ENCODE results near the gene EFCAB6.

Gene EFCAB6

GRCh38 chr22:43819421-43819921 is 7.4 kb upstream of the EFCAB6 start:
- TF ChIP-seq NFIC (IDR thresholded peaks at IDR 0.05) (no peak), CEBPB (IDR thresholded peaks at IDR 0.05) (no peak), CREB1 (IDR thresholded peaks at IDR 0.05; ENCODE audit: low read depth) (no peak), TAF1 (IDR thresholded peaks at IDR 0.05; ENCODE audit: low read depth) (no peak), TCF12 (IDR thresholded peaks at IDR 0.05; ENCODE audit: low read depth) (no peak), ZBTB7A (IDR thresholded peaks at IDR 0.05; ENCODE audit: low read depth) (no peak), USF1 (IDR thresholded peaks at IDR 0.05) (no peak), TEAD4 (IDR thresholded peaks at IDR 0.05) (no peak), RAD21 (IDR thresholded peaks at IDR 0.05; ENCODE audit: low read depth) (no peak), YY1 (IDR thresholded peaks at IDR 0.05; ENCODE audit: low read depth) (no peak), FOXM1 (IDR thresholded peaks at IDR 0.05; ENCODE audit: borderline replicate concordance, low read depth) (no peak), EP300 (IDR thresholded peaks at IDR 0.05; ENCODE audit: borderline replicate concordance) (no peak), EGR1 (IDR thresholded peaks at IDR 0.05) (no peak)
- TF ChIP-seq, protein P1, sequence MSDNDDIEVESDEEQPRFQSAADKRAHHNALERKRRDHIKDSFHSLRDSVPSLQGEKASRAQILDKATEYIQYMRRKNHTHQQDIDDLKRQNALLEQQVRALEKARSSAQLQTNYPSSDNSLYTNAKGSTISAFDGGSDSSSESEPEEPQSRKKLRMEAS (IDR thresholded peaks at IDR 0.05) = no peak
- TF ChIP-seq, protein P2, sequence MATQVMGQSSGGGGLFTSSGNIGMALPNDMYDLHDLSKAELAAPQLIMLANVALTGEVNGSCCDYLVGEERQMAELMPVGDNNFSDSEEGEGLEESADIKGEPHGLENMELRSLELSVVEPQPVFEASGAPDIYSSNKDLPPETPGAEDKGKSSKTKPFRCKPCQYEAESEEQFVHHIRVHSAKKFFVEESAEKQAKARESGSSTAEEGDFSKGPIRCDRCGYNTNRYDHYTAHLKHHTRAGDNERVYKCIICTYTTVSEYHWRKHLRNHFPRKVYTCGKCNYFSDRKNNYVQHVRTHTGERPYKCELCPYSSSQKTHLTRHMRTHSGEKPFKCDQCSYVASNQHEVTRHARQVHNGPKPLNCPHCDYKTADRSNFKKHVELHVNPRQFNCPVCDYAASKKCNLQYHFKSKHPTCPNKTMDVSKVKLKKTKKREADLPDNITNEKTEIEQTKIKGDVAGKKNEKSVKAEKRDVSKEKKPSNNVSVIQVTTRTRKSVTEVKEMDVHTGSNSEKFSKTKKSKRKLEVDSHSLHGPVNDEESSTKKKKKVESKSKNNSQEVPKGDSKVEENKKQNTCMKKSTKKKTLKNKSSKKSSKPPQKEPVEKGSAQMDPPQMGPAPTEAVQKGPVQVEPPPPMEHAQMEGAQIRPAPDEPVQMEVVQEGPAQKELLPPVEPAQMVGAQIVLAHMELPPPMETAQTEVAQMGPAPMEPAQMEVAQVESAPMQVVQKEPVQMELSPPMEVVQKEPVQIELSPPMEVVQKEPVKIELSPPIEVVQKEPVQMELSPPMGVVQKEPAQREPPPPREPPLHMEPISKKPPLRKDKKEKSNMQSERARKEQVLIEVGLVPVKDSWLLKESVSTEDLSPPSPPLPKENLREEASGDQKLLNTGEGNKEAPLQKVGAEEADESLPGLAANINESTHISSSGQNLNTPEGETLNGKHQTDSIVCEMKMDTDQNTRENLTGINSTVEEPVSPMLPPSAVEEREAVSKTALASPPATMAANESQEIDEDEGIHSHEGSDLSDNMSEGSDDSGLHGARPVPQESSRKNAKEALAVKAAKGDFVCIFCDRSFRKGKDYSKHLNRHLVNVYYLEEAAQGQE (IDR thresholded peaks at IDR 0.05; ENCODE audit: low read depth) = no peak

DNA sequence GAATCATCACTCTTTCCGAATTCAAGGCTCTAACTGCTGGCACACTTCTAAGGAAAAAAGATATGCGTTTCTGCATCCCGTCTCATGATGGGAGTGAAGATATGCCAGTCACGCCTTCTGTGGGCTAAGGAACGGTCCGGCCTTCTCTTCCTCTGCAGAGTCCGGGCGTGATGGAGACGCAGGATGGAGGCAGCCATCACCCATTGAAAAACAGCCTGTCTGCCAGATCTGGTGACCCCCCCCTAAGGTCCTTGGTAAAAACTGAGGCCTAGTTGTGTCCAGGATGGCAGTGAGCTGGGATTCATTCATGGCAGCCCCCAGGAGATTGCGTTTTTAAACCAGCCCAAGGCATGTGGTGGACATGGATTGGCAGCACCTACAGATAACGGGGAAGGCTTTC is 6.9 kb upstream of the EFCAB6 start:
- TF ChIP-seq TAF1 (IDR thresholded peaks at IDR 0.05; ENCODE audit: low read depth) (no peak), NFIC (IDR thresholded peaks at IDR 0.05) (no peak), RAD21 (IDR thresholded peaks at IDR 0.05; ENCODE audit: low read depth) (no peak), TEAD4 (IDR thresholded peaks at IDR 0.05) (no peak), USF1 (IDR thresholded peaks at IDR 0.05) (no peak), YY1 (IDR thresholded peaks at IDR 0.05; ENCODE audit: low read depth) (no peak), FOXM1 (IDR thresholded peaks at IDR 0.05; ENCODE audit: borderline replicate concordance, low read depth) (no peak), CREB1 (IDR thresholded peaks at IDR 0.05; ENCODE audit: low read depth) (no peak), EP300 (IDR thresholded peaks at IDR 0.05; ENCODE audit: borderline replicate concordance) (no peak), CEBPB (IDR thresholded peaks at IDR 0.05) (no peak), EGR1 (IDR thresholded peaks at IDR 0.05) (no peak), ZBTB7A (IDR thresholded peaks at IDR 0.05; ENCODE audit: low read depth) (no peak), TCF12 (IDR thresholded peaks at IDR 0.05; ENCODE audit: low read depth) (no peak)
- TF ChIP-seq, protein P1 (IDR thresholded peaks at IDR 0.05) = no peak
- TF ChIP-seq, protein P2 (IDR thresholded peaks at IDR 0.05; ENCODE audit: low read depth) = no peak

GRCh38 chr22:43817402-43817801 is 5.3 kb upstream of the EFCAB6 start:
- TF ChIP-seq TAF1 (IDR thresholded peaks at IDR 0.05; ENCODE audit: low read depth) = no peak
- TF ChIP-seq FOXM1 (IDR thresholded peaks at IDR 0.05; ENCODE audit: borderline replicate concordance, low read depth) = no peak
- no peak for TF ChIP-seq CEBPB (IDR thresholded peaks at IDR 0.05)
- TF ChIP-seq, protein P1 (IDR thresholded peaks at IDR 0.05) = no peak
- no peak for TF ChIP-seq TCF12 (IDR thresholded peaks at IDR 0.05; ENCODE audit: low read depth)
- TF ChIP-seq, protein P2 (IDR thresholded peaks at IDR 0.05; ENCODE audit: low read depth) = no peak
- TF ChIP-seq YY1 (IDR thresholded peaks at IDR 0.05; ENCODE audit: low read depth) = no peak
- no peak for TF ChIP-seq ZBTB7A (IDR thresholded peaks at IDR 0.05; ENCODE audit: low read depth)
- no peak for TF ChIP-seq RAD21 (IDR thresholded peaks at IDR 0.05; ENCODE audit: low read depth)
- no peak for TF ChIP-seq EGR1 (IDR thresholded peaks at IDR 0.05)
- TF ChIP-seq USF1 (IDR thresholded peaks at IDR 0.05) = no peak

Data from Ishikawa (cell line).